Suprapubic skin (tissue), 4 donors: ENCODE results near the gene ABI3BP. TPM values are rescaled to one million over a fixed set of nuclear protein-coding genes. Genes with fewer than 3 reads are reported as not detected.

Source experiments
- DNase-seq, 2 donors: peaks; one replicate each; pipeline ENCODE4 v3.0.0-alpha.2; 2019; ENCODE audit warnings: low spot score in 2 of 2
- H3K27ac ChIP-seq: fragments of 200-600 bp; sonication (generic); one replicate; pipeline ENCODE4 v1.5.1; 2019
- H3K27me3 ChIP-seq: fragments of 200-600 bp; sonication (generic); one replicate; pipeline ENCODE4 v1.5.1; 2019
- H3K36me3 ChIP-seq: fragments of 200-600 bp; sonication (generic); one replicate; pipeline ENCODE4 v1.5.1; 2019
- H3K4me1 ChIP-seq: fragments of 200-600 bp; sonication (generic); one replicate; pipeline ENCODE4 v1.5.1; 2019
- H3K4me3 ChIP-seq: fragments of 200-600 bp; sonication (generic); one replicate; pipeline ENCODE4 v1.5.1; 2019; ENCODE audit warnings: mild to moderate bottlenecking
- H3K9me3 ChIP-seq: fragments of 200-600 bp; sonication (generic); one replicate; pipeline ENCODE4 v1.5.1; 2019
- EP300 ChIP-seq: sonication (generic); formaldehyde crosslinking; IDR thresholded peaks from one replicate; pipeline ENCODE4 v1.6.1; 2017; ENCODE audit warnings: antibody characterized with exemption
- POLR2A ChIP-seq, 2 donors: fragments of 450-650 bp; IDR thresholded peaks; one replicate each; pipeline ENCODE4 v1.6.1; 2017; ENCODE audit warnings: antibody characterized with exemption in 2 of 2, mild to moderate bottlenecking in 2 of 2, moderate library complexity in 2 of 2
- POLR2AphosphoS5 ChIP-seq, 3 donors: sonication (generic); formaldehyde crosslinking; IDR thresholded peaks; one replicate each; pipeline ENCODE4 v1.6.1; 2017; ENCODE audit warnings: antibody characterized with exemption in 3 of 3
- WGBS: methylation state at CpG from one replicate; pipeline ENCODE4 v1.1.5; 2018; 5-methylcytosine and 5-hydroxymethylcytosine counted together
- total RNA-seq, 4 donors: library from RNA; depleted of rRNA; stranded (reverse); fragments of >200 nt; gene quantifications; one replicate each; pipeline ENCODE4 v1.1.0, GENCODE V29; 2016
- TF ChIP-seq, protein P1 (sequence below), 2 donors: fragments of 200-600 bp in 1 of 2; fragments of 450-650 bp in 1 of 2; sonication (generic) in 1 of 2; IDR thresholded peaks; one replicate each; pipeline ENCODE4 v1.5.1; 2016 to 2019; ENCODE audit warnings: antibody characterized with exemption in 2 of 2, mild to moderate bottlenecking in 1 of 2, moderate library complexity in 1 of 2

ABI3BP gene
- total RNA-seq, 4 donors from 2014 or later = 20.6 to 54.4 (median 38.4) TPM

DNA sequence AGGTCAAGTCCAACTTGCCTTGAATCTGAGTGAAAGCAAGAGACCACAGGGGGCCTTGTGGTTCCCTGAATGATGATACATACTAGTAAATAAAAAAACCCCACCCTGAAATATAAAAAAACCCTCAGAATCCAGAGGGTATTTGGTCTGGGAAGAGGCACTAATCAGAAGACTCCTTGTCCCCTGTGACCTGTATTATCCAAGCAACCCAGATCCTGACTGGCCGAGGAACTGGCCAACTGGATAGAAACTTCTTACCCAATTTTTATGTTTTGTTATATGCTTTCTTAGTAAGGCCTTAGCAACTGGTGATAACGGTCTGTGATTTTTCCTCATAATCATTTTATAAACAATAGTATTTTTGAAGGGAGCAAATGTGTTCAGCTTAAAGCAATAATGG is 17.5 kb downstream of the ABI3BP start:
- WGBS = 62% methylated on average over 2 of the region's 2 CpGs
- H3K27ac ChIP-seq = no peak overlapping the region
- no peak for DNase-seq

DNA sequence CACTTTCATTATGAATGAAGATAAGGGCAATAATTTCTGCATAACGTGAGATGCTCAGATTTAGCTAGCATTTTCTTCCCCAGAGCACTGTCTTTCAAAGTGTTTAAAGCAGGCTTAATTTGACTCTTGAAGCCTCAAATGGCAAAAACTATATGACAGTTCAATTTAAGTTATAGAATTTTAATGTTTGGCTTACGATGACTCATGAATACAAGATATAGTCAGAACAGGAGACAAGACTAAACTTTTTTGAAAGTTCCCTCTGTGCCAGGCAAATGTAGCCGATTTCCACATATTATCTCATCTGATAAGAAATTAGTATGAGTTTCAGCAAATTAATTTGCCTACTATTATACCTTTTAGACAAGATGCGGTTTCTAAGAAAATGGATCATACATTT is 19.6 kb downstream of the ABI3BP start:
- 65% methylated on average over 4 of the region's 4 CpGs for WGBS
- no peak for TF ChIP-seq EP300
- no peak for TF ChIP-seq POLR2A (IDR thresholded peaks at IDR 0.05)
- TF ChIP-seq POLR2AphosphoS5 (IDR thresholded peaks at IDR 0.05) = no peak
- TF ChIP-seq, protein P1, sequence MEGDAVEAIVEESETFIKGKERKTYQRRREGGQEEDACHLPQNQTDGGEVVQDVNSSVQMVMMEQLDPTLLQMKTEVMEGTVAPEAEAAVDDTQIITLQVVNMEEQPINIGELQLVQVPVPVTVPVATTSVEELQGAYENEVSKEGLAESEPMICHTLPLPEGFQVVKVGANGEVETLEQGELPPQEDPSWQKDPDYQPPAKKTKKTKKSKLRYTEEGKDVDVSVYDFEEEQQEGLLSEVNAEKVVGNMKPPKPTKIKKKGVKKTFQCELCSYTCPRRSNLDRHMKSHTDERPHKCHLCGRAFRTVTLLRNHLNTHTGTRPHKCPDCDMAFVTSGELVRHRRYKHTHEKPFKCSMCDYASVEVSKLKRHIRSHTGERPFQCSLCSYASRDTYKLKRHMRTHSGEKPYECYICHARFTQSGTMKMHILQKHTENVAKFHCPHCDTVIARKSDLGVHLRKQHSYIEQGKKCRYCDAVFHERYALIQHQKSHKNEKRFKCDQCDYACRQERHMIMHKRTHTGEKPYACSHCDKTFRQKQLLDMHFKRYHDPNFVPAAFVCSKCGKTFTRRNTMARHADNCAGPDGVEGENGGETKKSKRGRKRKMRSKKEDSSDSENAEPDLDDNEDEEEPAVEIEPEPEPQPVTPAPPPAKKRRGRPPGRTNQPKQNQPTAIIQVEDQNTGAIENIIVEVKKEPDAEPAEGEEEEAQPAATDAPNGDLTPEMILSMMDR (IDR thresholded peaks at IDR 0.05) = no peak
- no peaks in the 10 kb centered on the region for H3K27me3 ChIP-seq
- H3K4me1 ChIP-seq = peaks cover 7% of the 10 kb centered on the region
- DNase-seq = no peak
- no peaks in the 10 kb centered on the region for H3K36me3 ChIP-seq
- no peaks in the 10 kb centered on the region for H3K9me3 ChIP-seq
- H3K4me3 ChIP-seq = no peak overlapping the region
- no peak overlapping the region for H3K27ac ChIP-seq

More for the DNA sequence above, 17.5 kb downstream of the ABI3BP start:
- no peaks in the 10 kb centered on the region for H3K36me3 ChIP-seq
- TF ChIP-seq, protein P1 (IDR thresholded peaks at IDR 0.05) = no peak
- TF ChIP-seq POLR2A (IDR thresholded peaks at IDR 0.05) (no peak), EP300 (no peak), POLR2AphosphoS5 (IDR thresholded peaks at IDR 0.05) (no peak)
- peaks cover 5% of the 10 kb centered on the region for H3K4me1 ChIP-seq
- H3K27me3 ChIP-seq = no peaks in the 10 kb centered on the region
- no peak overlapping the region for H3K4me3 ChIP-seq
- no peaks in the 10 kb centered on the region for H3K9me3 ChIP-seq

DNA sequence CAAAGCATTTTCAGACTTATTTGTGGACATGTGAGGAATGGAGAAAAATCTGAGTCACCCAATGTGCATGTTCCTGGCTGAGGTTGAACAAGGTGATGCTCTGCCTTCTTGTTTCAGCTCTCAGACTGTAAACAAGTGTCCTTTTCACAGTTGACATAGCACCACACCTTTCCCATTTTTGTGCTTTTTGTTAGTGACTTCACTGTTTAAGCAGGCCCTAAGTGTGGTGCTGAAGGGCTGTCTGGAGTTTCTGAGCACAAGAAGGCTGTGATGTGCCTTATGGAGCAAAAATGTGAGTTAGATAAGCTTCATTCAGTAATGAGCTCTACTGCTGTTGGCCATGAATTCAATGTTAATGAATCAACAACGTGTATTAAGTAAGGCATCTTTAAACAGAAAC is 20.4 kb downstream of the ABI3BP start:
- Histone ChIP-seq H3K4me3 (no peak overlapping the region), H3K36me3 (no peaks in the 10 kb centered on the region), H3K27me3 (no peaks in the 10 kb centered on the region), H3K9me3 (no peaks in the 10 kb centered on the region), H3K27ac (no peak overlapping the region), H3K4me1 (peaks cover 7% of the 10 kb centered on the region)
- TF ChIP-seq POLR2AphosphoS5 (IDR thresholded peaks at IDR 0.05) (no peak), POLR2A (IDR thresholded peaks at IDR 0.05) (no peak), EP300 (no peak)
- TF ChIP-seq, protein P1 (IDR thresholded peaks at IDR 0.05) = no peak
- 10% methylated on average over 1 of the region's 1 CpG for WGBS
- DNase-seq = no peak

DNA sequence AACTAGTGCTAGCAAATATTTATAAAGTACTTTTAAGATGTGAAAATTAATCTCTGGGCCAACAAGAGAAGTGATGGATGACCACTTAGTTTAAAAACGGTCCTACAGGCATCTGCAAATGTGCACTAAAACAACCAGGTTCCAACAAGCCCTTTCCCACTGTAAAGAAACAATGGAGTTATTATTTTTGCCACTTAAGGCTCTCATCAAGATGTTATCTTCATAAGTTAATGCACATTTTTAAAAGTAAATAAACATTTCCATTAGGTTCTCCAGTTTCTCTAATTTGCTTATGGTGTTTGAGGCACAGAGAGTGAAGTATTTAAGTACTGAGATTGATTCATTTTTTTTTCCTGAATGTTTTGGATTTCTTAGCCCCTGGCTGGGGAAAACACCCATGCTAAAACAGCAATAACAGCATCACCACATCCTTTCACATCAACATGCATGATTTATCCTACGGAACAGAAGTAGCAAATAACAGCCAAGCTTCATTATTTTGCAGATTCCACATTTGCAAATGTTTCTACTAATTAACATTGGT is 20.8 kb downstream of the ABI3BP start:
- no peaks in the 10 kb centered on the region for H3K9me3 ChIP-seq
- TF ChIP-seq, protein P1 (IDR thresholded peaks at IDR 0.05) = no peak
- TF ChIP-seq POLR2AphosphoS5 (IDR thresholded peaks at IDR 0.05) = no peak
- TF ChIP-seq EP300 = no peak
- TF ChIP-seq POLR2A (IDR thresholded peaks at IDR 0.05) = no peak
- no peaks in the 10 kb centered on the region for H3K27me3 ChIP-seq
- no peak for DNase-seq
- peaks cover 7% of the 10 kb centered on the region for H3K4me1 ChIP-seq
- H3K27ac ChIP-seq = no peak overlapping the region
- H3K4me3 ChIP-seq = no peak overlapping the region
- WGBS = 44% methylated on average over 2 of the region's 2 CpGs
- H3K36me3 ChIP-seq = no peaks in the 10 kb centered on the region

DNA sequence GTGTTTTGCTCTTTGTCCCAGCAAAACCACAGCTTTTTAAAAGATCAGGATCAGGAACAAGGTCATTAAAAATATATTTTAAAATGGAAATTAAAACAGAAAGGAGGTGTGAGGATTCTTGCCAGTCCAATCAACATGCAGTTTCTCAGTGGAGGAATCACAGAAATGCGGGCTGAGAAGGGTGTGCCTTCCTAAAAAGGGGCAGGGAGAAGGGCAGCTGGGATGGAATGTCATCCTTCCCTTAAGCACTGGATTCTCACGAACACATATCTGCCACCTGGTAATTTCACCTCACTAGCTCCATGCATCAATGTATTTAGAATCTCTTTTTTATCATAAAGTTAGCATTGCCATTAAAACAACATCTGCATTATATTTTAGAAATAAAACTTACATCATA is 21.4 kb downstream of the ABI3BP start:
- Histone ChIP-seq H3K27me3 (no peaks in the 10 kb centered on the region), H3K27ac (no peak overlapping the region), H3K4me3 (no peak overlapping the region), H3K36me3 (no peaks in the 10 kb centered on the region), H3K4me1 (peaks cover 7% of the 10 kb centered on the region), H3K9me3 (no peaks in the 10 kb centered on the region)
- WGBS = 37% methylated on average over 2 of the region's 2 CpGs
- DNase-seq = no peak
- TF ChIP-seq POLR2A (IDR thresholded peaks at IDR 0.05) (no peak), POLR2AphosphoS5 (IDR thresholded peaks at IDR 0.05) (no peak), EP300 (no peak)
- TF ChIP-seq, protein P1 (IDR thresholded peaks at IDR 0.05) = no peak
